ENCODE results near the gene PRR30. TPM values are rescaled to one million over a fixed set of nuclear protein-coding genes. Genes with fewer than 3 reads are reported as not detected.

Gene PRR30
- total and polyA plus RNA-seq, 2 experiments from 2014 or later, result not detected

DNA sequence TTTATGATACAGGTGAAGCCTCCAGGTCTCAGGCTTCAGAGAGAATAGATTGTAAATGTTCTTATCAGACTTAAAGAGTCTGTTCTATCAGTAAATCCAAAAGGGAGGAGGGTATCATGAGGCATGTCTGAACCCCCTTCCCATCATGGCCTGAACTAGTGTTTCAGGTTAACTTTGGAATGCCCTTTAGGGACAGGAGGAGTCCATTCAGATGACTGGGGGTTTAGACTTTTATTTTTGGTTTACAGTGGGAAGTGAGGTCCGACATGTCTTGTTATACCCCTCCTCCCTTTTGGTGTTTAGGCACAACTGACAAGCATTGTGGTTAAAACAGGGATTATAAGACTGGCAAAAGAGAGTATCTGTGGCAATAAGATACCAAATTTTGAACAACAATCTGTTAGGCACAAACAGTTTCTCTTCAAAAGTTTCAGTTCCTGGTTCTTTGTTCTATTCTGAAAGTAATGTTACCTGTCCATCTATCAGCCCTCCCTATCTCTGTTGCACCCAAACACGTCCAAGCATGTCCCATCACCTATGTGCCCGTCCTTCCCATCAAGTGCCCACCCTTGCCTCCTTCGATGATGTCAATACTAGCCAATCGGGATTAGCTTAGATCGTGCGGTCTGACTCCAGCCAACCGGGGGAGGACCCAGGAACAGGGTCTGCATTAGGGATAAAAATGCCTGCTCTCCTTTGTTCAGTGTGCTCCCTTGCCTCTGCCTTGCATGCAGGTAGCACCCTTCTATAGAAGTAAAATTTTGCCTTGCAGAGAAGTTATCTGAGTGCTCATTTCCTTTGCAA lies 26.0 kb upstream of the PRR30 start:
- no peaks in the 10 kb centered on the region for H3K9me2 ChIP-seq (ENCODE audit: insufficient read depth)
- no peaks in the 10 kb centered on the region for H3K27me3 ChIP-seq (ENCODE audit: insufficient read depth)
- no peaks in the 10 kb centered on the region; the same call in 1 of the 2 replicates for H3K4me1 ChIP-seq (ENCODE audit: insufficient read depth)
- H3K4me3 Mint-ChIP-seq, result no peak overlapping the region
- H3K27ac Mint-ChIP-seq, result no peak overlapping the region
- no peaks in the 10 kb centered on the region for H3F3A ChIP-seq (replicated peaks; ENCODE audit: low read depth)
- no peaks in the 10 kb centered on the region for H3K27me3 Mint-ChIP-seq (ENCODE audit: insufficient read depth, low read depth, poor library complexity)
- H3K9me3 Mint-ChIP-seq, result peaks cover 9% of the 10 kb centered on the region; the same call in 2 of the 3 replicates
- H3K4me1 Mint-ChIP-seq, result peaks cover 7% of the 10 kb centered on the region; the same call in 2 of the 3 replicates
- H2AFZ ChIP-seq, result peak overlapping the region; percentile 59; the same call in 1 of the 2 replicates
- no peak for DNase-seq (ENCODE audit: low spot score)
- no peak overlapping the region for H3K4me2 ChIP-seq
- 0 out of 3 replicates have a peak, but pooled peaks have one; percentile 10 for ATAC-seq
- H4K20me1 ChIP-seq (replicated peaks; ENCODE audit: insufficient read depth), result no peaks in the 10 kb centered on the region
- H3K79me2 ChIP-seq (replicated peaks; ENCODE audit: insufficient read depth), result no peaks in the 10 kb centered on the region
- H3K36me3 Mint-ChIP-seq (ENCODE audit: low read depth), result peaks cover 7% of the 10 kb centered on the region; the same call in 2 of the 3 replicates
- no peaks in the 10 kb centered on the region for H3K36me3 ChIP-seq (ENCODE audit: insufficient read depth)
- H3K27ac ChIP-seq (ENCODE audit: low read depth), result no peak overlapping the region
- no peak for TF ChIP-seq JUNB (IDR thresholded peaks at IDR 0.05; ENCODE audit: unreplicated experiment)
- no peak for TF ChIP-seq STAT1 (IDR thresholded peaks at IDR 0.05; ENCODE audit: unreplicated experiment)
- TF ChIP-seq ZNF114 (CRISPR knock-in tag; IDR thresholded peaks at IDR 0.05), result no peak
- TF ChIP-seq, protein P1, sequence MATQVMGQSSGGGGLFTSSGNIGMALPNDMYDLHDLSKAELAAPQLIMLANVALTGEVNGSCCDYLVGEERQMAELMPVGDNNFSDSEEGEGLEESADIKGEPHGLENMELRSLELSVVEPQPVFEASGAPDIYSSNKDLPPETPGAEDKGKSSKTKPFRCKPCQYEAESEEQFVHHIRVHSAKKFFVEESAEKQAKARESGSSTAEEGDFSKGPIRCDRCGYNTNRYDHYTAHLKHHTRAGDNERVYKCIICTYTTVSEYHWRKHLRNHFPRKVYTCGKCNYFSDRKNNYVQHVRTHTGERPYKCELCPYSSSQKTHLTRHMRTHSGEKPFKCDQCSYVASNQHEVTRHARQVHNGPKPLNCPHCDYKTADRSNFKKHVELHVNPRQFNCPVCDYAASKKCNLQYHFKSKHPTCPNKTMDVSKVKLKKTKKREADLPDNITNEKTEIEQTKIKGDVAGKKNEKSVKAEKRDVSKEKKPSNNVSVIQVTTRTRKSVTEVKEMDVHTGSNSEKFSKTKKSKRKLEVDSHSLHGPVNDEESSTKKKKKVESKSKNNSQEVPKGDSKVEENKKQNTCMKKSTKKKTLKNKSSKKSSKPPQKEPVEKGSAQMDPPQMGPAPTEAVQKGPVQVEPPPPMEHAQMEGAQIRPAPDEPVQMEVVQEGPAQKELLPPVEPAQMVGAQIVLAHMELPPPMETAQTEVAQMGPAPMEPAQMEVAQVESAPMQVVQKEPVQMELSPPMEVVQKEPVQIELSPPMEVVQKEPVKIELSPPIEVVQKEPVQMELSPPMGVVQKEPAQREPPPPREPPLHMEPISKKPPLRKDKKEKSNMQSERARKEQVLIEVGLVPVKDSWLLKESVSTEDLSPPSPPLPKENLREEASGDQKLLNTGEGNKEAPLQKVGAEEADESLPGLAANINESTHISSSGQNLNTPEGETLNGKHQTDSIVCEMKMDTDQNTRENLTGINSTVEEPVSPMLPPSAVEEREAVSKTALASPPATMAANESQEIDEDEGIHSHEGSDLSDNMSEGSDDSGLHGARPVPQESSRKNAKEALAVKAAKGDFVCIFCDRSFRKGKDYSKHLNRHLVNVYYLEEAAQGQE (IDR thresholded peaks at IDR 0.05; ENCODE audit: unreplicated experiment), result no peak
- TF ChIP-seq NANOG (IDR thresholded peaks at IDR 0.05; ENCODE audit: borderline replicate concordance), result no peak
- no peak for TF ChIP-seq EZH2phosphoT487 (IDR thresholded peaks at IDR 0.05; ENCODE audit: unreplicated experiment)
- TF ChIP-seq, protein P2, sequence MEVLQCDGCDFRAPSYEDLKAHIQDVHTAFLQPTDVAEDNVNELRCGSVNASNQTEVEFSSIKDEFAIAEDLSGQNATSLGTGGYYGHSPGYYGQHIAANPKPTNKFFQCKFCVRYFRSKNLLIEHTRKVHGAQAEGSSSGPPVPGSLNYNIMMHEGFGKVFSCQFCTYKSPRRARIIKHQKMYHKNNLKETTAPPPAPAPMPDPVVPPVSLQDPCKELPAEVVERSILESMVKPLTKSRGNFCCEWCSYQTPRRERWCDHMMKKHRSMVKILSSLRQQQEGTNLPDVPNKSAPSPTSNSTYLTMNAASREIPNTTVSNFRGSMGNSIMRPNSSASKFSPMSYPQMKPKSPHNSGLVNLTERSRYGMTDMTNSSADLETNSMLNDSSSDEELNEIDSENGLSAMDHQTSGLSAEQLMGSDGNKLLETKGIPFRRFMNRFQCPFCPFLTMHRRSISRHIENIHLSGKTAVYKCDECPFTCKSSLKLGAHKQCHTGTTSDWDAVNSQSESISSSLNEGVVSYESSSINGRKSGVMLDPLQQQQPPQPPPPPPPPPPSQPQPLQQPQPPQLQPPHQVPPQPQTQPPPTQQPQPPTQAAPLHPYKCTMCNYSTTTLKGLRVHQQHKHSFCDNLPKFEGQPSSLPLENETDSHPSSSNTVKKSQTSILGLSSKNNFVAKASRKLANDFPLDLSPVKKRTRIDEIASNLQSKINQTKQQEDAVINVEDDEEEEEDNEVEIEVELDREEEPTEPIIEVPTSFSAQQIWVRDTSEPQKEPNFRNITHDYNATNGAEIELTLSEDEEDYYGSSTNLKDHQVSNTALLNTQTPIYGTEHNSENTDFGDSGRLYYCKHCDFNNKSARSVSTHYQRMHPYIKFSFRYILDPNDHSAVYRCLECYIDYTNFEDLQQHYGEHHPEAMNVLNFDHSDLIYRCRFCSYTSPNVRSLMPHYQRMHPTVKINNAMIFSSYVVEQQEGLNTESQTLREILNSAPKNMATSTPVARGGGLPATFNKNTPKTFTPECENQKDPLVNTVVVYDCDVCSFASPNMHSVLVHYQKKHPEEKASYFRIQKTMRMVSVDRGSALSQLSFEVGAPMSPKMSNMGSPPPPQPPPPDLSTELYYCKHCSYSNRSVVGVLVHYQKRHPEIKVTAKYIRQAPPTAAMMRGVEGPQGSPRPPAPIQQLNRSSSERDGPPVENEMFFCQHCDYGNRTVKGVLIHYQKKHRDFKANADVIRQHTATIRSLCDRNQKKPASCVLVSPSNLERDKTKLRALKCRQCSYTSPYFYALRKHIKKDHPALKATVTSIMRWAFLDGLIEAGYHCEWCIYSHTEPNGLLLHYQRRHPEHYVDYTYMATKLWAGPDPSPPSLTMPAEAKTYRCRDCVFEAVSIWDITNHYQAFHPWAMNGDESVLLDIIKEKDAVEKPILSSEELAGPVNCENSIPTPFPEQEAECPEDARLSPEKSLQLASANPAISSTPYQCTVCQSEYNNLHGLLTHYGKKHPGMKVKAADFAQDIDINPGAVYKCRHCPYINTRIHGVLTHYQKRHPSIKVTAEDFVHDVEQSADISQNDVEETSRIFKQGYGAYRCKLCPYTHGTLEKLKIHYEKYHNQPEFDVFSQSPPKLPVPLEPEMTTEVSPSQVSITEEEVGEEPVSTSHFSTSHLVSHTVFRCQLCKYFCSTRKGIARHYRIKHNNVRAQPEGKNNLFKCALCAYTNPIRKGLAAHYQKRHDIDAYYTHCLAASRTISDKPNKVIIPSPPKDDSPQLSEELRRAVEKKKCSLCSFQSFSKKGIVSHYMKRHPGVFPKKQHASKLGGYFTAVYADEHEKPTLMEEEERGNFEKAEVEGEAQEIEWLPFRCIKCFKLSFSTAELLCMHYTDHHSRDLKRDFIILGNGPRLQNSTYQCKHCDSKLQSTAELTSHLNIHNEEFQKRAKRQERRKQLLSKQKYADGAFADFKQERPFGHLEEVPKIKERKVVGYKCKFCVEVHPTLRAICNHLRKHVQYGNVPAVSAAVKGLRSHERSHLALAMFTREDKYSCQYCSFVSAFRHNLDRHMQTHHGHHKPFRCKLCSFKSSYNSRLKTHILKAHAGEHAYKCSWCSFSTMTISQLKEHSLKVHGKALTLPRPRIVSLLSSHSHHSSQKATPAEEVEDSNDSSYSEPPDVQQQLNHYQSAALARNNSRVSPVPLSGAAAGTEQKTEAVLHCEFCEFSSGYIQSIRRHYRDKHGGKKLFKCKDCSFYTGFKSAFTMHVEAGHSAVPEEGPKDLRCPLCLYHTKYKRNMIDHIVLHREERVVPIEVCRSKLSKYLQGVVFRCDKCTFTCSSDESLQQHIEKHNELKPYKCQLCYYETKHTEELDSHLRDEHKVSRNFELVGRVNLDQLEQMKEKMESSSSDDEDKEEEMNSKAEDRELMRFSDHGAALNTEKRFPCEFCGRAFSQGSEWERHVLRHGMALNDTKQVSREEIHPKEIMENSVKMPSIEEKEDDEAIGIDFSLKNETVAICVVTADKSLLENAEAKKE (CRISPR knock-in tag; IDR thresholded peaks at IDR 0.05), result no peak
- TF ChIP-seq, protein P3, sequence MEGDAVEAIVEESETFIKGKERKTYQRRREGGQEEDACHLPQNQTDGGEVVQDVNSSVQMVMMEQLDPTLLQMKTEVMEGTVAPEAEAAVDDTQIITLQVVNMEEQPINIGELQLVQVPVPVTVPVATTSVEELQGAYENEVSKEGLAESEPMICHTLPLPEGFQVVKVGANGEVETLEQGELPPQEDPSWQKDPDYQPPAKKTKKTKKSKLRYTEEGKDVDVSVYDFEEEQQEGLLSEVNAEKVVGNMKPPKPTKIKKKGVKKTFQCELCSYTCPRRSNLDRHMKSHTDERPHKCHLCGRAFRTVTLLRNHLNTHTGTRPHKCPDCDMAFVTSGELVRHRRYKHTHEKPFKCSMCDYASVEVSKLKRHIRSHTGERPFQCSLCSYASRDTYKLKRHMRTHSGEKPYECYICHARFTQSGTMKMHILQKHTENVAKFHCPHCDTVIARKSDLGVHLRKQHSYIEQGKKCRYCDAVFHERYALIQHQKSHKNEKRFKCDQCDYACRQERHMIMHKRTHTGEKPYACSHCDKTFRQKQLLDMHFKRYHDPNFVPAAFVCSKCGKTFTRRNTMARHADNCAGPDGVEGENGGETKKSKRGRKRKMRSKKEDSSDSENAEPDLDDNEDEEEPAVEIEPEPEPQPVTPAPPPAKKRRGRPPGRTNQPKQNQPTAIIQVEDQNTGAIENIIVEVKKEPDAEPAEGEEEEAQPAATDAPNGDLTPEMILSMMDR (conservative IDR thresholded peaks at IDR 0.05; ENCODE audit: low read depth in 2 of 2), result no peak
- no peak for TF ChIP-seq POLR2AphosphoS5 (IDR thresholded peaks at IDR 0.05; ENCODE audit: low read depth)
- TF ChIP-seq CREB1 (CRISPR knock-in tag; IDR thresholded peaks at IDR 0.05; ENCODE audit: low read depth), result no peak
- TF ChIP-seq EZH2 (IDR thresholded peaks at IDR 0.05; ENCODE audit: low read depth, unreplicated experiment), result no peak
- no peak for TF ChIP-seq ZNF331 (CRISPR knock-in tag; IDR thresholded peaks at IDR 0.05; ENCODE audit: low read depth)
- TF ChIP-seq, protein P4, sequence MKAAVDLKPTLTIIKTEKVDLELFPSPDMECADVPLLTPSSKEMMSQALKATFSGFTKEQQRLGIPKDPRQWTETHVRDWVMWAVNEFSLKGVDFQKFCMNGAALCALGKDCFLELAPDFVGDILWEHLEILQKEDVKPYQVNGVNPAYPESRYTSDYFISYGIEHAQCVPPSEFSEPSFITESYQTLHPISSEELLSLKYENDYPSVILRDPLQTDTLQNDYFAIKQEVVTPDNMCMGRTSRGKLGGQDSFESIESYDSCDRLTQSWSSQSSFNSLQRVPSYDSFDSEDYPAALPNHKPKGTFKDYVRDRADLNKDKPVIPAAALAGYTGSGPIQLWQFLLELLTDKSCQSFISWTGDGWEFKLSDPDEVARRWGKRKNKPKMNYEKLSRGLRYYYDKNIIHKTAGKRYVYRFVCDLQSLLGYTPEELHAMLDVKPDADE (IDR thresholded peaks at IDR 0.05), result no peak
- H3K4me3 ChIP-seq, result no peak overlapping the region
